Globus pallidus (tissue), 1 donor: ENCODE data around the gene GORASP2.

Experiments used
- DNase-seq: peaks from one replicate; pipeline ENCODE4 v3.0.0-alpha.2; 2015; ENCODE audit warnings: low spot score

GORASP2 gene

DNA sequence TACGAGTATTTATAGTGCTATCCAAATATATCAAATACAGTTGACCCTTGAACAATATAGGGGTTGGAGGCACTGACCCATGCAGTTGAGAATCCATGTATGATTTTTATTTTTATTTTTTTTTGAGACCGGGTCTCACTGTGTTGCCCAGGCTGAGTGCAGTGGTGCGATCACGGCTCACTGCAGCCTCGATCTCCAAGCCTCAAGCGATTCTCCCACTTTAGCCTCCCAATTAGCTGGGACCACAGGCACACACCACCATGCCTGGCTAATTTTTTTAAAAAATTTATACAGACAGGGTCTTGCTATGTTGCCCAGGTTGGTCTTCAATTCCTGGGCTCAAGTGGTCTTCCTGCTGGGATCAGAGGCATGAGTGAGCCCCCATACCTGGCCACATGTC lies 70.6 kb downstream of the GORASP2 start:
- DNase-seq, result no peak

GRCh38 chr2:171004363-171004762 lies 75.3 kb downstream of the GORASP2 start:
- peak; percentile 33 for DNase-seq

- DNase-seq, result no peak
Measured at GRCh38 chr2:171004833-171005232, 75.8 kb downstream of the GORASP2 start.

GRCh38 chr2:171008550-171009205 lies 79.6 kb downstream of the GORASP2 start:
- DNase-seq, result no peak

DNA sequence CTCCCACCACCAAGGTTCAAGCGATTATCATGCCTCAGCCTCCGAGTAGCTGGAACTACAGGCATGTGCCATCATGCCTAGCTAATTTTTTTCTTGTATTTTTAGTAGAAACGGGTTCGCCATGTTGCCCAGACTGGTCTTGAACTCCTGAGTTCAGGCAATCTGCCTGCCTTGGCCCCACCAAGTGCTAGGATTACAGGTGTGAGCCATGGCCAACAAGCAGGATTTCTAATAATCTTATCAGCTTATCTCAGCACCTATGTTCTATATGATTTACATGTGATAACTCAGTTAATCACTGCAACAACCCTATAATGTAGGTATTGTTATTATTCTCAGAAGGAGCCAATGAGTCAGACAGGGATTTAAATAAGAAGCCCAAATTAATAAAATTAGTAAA lies 80.3 kb downstream of the GORASP2 start:
- no peak for DNase-seq

DNA sequence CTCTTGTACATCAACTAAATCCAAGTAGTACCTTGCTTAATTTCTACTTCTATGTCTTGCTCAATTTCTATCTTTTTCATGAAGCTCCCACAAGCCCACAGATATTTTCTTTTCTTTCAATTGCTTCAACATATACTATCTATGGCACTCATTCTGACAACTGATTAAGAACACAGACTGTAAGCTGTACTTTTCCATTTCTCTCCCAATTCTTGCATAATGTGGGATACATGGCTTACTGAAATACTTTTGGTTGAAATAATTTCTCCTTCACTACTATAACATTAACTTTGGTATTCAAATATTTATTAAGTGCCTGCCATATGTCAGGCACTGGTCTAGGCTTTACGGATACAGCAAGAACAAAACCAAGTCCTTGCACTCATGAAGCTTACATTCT lies 84.8 kb downstream of the GORASP2 start:
- no peak for DNase-seq

GRCh38 chr2:171016125-171016524 lies 87.1 kb downstream of the GORASP2 start:
- no peak for DNase-seq
